SK-N-MC (cell line): ENCODE measurements around the gene FAR2.

Source experiments
- EZH2 ChIP-seq: fragments of 200-600 bp; sonication (generic); IDR thresholded peaks from one replicate; pipeline ENCODE4 v1.6.1; 2017; ENCODE audit warnings: antibody characterized with exemption
- FOXP2 ChIP-seq: optimal IDR thresholded peaks from 2 replicates; pipeline ENCODE3; 2011; ENCODE audit warnings: mild to moderate bottlenecking, moderate library complexity; ENCODE audit not compliant: insufficient read depth; ENCODE audit errors: extremely low read length, control extremely low read depth
- POLR2AphosphoS5 ChIP-seq: IDR thresholded peaks from 2 replicates; pipeline ENCODE4 v1.6.1; 2012; ENCODE audit warnings: mild to moderate bottlenecking, low read depth, low read length, borderline replicate concordance

DNA sequence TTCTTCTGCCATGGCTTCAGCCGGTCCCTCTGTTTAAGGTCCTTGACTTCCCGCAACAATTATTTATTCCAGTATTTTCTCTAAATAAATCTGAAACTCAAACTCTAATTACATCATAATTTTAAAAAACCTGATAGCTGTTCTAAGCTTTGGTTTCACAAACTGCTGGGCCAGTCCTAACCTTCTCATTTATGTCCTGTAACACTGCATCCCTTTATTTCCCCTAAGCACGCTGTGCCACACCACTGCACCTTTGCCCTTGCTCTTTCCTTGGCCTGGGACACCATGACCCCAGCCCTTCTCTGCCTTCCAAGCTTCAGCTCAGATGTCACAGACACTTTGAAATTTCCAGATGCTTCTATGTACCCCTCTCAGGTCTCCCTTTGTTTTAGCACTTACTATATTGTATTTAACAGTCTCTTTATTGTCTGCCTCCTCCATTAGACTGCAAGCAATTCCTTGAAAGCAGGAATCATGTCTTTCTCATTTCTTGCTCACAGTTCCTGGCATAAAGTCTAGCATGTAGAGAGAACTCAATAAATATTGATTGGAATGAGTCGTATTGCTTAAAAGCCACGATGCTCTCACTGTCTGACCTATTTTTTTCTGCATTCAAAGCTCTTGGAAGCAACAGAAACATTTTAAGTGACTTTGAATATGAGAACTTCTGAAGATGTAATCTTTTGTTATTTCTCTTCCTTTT lies 120.8 kb downstream of the FAR2 start:
- TF ChIP-seq POLR2AphosphoS5 (no peak), EZH2 (no peak), FOXP2 (no peak)
